HG03575 (cell line): ENCODE measurements around the gene ACTN4.

Experiments
- ATAC-seq: cut with Tn5 transposase; IDR thresholded peaks from one replicate; pipeline ENCODE4 v1.9.1; 2021; ENCODE audit not compliant: unreplicated experiment, insufficient number of reproducible peaks, low FRiP score; ENCODE audit errors: extremely low read depth

The ACTN4 gene

DNA sequence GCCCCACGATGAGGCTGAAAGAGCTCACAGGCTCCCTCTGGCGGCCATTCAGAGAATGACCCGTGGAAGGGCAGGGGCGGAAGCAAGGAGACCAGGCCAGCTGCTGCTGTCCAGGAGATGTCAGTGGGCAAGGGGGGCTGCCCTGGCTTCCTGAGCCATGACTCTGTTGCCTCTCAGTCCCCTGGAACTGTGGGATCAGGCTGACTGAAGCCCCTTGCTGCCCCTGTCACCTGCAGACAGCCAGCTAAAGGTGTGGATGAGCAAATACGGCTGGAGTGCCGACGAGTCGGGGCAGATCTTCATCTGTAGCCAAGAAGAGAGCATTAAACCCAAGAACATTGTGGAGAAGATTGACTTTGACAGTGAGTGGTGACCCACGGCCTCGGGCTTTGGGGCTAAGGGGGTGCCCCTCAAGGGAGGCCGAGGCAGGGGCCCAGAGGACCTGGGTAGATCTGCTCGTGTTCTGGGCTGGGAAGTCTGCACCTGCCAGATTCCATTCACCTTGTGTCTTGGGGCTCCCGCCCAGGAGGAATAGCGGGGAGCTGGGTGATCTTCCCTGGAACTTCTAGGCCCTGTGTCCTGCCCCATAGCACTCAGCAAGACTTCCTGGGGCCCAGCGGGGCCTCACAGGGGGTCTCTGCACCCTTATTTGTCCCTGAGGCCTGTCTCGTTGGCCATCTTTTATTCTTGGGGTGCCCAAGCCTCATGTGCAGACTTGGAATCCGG is 12.5 kb upstream of the ACTN4 start:
- no peak for ATAC-seq

DNA sequence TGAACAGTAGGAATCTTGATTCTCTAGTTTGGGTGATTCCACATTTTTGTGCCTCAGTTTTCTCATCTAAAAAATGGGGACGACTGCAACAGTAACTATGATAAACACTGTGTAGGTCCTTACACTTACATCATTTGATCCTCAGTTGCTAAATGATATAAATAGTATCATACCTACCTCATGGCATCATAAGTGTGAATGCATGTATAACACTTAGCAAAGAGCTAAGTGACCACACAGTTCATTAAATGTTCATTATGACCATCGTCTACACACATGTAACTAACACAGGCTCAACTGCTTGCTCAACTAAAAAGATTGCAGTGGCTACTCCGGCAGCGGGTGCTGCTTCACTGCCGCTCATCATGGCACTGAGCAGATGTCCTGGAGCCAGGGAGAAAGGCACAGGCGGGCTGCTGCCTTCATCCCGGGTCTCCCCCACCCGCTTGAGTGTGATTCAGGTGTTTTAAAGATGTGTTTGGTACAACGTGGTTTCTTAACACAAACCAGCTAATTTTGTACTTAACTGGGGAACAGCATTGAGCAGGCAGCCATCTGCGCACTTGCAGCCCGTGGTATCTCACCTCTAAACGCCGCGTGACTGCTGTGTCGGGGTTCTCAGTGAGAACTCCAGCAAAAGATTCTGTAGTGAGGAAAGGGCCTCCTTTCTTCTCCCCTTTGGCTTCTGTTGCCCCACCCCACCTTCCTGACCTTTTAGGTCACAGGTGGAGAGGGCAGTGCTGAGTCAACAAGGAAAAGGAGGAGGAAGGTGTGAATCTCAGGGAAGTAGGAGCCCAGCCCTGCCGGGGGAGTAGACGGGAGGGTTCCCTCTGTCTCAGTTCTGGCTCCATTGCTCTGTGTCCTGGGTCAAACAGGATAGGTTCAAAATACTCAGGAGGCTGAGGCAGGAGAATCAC is 11.7 kb upstream of the ACTN4 start:
- ATAC-seq: no peak

DNA sequence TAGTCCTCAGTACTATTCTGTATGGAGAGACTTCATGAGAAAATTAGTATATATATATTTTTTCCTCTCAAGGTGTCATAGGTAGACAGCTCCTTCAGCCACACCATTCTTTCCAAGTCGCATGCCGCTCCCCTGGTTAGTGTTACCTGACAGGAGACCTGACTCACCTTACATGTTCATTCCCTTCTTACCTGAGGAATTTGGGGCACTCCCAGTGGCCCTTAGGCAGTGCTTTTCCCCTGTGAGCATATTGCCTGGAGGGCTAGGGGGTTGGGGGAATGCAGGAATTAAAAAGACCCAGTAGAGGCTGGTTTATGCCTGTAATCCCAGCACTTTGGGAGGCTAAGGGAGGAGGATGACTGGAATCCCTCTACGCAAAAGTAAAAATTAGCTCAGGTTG is 9.0 kb upstream of the ACTN4 start:
- no peak for ATAC-seq

DNA sequence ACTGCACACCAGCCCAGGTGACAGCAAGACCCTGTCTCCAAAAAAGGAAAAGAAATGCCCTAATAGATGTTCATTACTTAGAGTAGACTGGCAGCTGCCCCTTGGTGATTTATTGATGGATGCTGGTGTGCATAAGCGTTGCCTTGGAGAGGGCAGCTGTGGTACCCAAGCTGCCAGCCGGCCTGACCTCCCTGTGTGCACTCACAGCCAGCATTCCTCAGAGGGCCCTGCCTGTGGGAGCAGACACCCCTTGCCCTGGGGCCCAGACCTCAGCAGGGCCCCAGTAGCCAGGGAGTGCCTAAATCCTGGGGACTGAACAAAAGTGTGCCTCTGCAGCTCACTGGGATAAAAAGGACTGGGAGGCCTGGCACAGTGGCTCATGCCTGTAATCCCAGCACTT is 7.8 kb upstream of the ACTN4 start:
- no peak for ATAC-seq

DNA sequence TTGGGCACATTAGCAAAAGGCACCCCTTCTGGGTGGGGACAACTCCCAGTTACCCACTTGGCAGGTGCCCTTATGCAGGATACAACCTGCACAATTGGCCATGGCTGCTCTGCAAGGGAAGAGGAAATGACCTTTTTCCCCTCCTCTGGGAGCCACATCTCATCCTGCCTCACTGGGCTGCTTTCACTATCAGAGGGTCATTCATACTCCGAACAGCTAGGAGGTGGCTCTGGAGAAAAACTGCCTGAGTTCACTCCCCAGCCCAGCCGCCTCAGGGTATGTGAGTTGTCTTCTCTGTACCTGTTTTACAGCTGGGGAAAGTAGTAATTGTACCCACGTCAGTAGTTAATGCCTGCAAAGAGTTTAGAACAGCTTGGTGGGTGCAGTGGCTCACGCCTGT is 7.1 kb upstream of the ACTN4 start:
- ATAC-seq: no peak

DNA sequence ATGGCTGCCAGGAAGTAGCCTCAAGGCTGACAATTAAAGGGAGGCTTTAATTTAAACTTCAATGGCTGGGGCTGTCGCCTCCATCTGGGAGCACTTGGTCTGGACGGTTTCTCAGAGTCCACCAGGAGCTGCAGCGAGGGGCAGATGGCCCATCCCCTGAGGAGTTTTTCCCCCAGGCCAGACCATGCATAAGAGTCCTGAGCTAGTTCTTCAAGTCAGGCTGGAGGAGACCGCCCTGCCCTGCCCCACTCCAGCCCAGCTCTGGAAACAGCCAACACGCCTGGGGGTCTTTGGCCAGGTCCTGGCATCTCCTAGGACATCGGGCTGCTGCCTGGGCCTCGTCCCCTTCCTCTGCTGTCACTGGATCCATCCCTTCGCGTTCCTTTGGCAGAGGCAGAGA is 5.3 kb upstream of the ACTN4 start:
- ATAC-seq: no peak

DNA sequence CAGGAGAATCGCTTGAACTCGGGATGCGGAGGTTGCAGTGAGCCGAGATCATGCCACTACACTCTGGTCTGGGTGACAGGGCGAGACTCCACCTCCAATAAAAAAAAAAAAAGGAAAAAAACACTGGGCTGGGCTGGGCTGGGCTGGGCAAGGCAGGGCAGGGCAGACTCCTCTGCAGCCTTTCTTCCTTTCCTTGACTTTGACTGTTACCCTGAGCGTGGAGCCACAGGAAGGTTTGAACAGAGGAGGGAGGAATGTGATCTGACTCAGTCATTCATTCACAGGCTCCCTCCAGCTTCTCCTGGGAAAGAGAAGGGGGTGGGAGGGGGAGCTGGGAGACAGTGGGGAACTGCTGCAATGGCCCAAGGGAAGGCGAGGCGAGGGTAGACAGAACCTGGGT is 2.7 kb upstream of the ACTN4 start:
- ATAC-seq: no peak

DNA sequence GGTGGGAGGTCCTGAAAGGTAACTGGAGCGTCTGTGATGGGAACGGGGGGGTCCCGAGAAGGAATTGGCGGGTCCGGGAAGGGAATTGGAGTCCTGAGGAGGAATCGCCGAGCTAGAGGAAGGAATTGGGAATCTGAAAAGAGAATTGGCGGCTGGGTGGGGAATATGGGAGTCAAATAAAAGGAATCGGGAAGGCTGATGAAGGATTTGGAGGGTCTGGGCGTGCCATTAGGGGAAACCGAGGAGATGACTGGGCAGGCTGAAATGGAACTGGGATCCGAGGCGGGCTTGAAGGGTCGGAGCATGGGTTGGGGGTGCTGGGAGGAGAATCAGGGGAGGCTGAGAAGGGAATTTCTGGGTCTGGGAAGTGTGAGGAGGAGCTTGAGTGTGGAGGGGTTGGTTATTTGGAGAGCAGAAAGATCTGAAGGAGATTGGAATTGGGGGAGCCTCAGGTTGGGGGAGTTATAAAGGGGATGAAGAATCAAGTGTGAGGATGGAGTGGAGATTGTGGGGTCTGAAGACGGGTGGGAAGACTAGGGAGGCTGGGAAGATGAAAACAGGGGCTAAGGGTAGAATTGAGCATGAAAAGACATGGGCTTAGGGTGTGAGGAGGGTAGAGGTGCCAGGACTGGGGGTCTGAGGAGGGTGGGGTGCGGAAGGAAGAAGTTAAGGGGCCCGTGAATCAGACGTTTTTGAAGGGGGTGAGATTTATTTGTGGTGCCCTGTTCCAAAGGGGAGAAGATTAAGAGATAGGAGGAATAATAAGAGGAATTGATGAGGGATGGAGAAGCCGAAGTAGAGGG is 718 bp downstream of the ACTN4 start:
- ATAC-seq: no peak

DNA sequence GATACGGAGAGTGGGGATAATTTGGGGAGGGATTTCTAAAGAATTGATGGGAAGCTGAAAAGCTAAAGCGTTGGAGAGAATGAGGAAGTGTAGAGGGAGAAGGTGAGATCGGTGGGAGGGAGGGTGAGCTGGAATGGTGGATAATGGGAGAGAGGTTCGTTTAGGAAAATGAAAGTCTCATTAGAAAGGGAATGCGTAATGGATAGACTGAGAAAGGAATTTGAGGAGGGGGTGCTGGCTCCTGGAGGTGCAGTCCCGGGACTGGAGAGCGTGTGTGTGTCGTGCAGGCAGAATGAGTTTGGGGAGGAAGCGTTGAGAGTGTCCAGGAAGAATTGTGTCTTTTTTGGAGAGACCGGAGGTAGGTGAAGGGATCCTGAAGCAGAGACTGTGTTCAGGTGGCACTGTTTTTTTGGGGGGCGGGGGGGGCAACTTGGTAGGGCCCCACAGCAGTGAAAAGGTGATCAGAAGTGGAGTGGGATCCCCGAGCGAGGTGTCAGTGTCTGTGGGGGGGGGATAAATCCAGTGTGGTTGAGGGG is 1.4 kb downstream of the ACTN4 start:
- ATAC-seq: no peak

DNA sequence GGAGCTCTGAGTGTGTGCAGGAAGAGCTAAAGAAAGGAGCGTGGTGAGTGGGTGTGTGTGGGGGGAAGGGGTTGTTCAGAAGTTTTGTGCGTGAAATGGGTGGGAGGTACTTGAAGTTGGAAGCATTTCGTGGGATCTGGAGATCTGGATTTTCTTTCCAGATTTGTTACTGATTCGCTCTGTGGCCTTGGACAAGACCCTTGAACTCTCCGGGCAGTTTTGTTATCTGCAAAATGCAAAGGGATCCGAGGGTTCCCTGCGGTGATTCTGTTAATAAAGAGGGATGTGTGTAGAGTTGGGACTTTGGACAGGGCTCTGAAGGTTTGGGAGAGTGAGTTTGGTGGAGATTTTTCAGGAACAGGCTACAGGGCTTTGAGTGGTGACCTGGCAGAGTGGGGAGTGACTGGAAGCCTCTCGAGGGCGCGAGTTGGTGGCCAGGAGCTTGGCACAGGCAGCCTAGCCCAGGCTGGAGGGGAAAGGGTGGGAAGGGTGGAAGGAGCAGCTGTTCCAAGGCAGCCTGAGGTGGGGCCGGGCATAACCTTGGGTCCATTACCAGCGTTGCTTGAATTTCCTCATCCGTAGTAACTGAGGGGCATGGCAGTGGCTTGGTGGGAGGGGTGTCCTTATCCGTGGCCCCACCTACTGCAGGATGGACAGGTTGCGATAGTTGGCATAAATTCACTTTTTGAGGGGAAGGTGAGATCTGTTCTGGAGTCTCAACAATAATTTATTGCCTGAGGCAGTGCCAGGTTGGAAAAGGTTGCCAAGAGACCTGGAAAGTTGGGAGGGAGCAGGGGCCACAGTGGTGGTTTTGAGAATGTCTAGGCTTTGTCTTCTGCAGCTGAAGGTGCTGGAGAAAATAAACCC is 2.1 kb downstream of the ACTN4 start:
- ATAC-seq: no peak

DNA sequence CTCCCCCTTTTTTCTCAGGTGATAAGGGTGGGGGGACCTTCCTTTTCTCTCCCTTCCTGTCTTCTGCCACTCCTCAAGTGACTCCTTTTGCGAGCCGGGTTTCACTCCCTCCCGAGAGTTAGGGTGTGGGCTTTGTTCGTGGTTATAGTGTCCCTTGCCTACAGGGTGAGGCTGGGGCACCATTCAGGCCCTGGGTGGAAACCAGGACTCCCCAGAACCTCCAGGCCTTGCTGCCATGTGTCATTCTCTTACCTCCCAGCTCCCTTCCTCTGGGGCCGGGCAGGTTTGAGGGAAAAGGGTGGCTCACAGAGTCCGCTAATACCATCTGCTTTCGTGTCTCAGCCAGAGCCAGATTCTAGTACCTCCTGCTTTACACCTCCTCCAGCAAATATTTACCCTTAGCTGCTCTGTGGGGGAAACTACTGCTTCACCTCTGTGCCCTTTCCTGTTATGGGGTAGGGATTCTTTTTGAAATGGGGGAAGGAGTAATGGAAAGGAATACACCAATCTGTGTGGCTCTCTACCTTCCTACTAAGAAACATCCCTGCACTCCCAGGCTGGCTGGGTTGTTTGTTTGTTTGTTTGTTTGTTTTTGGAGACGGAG is 2.8 kb downstream of the ACTN4 start:
- ATAC-seq: no peak

DNA sequence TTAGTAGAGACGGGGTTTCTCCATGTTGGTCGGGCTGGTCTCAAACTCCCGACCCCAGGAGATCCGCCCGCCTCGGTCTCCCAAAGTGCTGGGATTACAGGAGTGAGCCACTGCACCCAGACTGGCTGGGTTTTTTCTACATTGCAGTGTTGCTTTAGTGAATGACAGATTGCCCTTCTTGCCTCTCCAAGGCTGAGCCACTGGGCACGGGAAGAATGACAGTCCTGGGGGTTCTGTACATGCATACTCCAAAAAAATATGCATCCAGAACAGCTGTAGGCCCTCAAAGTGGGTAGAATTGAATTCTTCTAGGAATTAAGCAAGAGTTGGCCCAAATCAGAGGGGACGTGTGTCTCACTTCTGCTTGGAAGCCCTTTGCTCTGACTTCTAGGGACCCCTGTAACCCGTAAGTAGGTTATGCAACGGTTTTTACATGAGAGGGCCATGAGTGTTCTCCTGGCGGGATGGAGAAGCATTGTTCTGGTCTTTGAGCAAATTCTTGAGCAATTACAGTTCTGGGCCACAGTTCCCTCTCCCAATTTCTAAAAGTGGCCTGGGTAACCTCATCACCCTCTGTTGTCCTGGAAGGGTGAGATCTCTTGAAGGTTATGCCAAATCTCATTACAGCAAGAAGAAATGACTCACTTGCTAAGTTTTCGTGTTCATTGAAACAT is 3.6 kb downstream of the ACTN4 start:
- no peak for ATAC-seq

DNA sequence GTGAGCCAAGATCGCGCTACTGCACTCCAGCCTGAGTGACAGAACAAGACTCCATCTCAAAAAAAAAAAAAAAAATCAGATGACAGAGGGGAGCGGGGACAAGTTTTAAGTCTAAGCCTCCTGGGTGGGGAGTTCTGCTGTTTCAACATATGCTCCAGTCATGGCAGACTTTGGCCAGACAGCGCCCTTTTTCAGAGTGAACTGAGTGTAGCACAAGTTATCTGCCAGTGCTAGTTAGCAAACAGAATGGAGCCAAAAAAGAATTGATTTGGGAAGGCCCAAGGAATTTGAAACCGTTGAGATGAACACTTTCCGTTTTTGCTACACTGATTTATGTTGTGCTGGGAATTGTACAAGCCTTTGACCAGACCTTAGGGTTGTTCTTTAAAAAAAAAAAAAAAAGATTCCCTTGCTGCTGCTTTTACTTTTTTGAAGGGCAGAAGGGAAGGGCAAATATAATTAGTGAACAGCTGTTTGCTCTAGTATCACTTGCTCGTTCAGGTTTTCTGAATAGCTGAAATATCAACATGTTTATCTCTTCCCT is 5.7 kb downstream of the ACTN4 start:
- ATAC-seq: no peak

DNA sequence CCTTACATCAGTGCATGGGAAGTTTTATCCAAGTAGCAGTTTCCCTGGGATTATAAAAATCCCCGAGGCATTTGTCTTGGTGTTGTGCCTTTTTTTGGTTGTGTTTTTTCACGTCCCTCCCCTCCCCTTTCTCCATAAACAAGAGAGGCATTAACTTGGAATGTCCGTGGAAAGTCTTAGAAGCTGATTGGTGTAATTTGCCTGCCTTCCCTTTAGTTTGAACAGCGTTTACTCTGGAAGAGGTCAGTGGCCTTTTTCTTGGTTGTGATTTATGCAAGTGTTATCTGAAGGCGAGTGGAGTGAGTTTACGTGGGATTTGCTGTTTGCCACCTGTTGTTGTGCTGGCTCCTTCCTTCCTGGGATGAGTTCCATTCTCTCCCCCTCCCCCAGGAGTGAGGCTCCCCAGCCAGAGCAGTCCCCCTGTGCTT is 7.2 kb downstream of the ACTN4 start:
- no peak for ATAC-seq

DNA sequence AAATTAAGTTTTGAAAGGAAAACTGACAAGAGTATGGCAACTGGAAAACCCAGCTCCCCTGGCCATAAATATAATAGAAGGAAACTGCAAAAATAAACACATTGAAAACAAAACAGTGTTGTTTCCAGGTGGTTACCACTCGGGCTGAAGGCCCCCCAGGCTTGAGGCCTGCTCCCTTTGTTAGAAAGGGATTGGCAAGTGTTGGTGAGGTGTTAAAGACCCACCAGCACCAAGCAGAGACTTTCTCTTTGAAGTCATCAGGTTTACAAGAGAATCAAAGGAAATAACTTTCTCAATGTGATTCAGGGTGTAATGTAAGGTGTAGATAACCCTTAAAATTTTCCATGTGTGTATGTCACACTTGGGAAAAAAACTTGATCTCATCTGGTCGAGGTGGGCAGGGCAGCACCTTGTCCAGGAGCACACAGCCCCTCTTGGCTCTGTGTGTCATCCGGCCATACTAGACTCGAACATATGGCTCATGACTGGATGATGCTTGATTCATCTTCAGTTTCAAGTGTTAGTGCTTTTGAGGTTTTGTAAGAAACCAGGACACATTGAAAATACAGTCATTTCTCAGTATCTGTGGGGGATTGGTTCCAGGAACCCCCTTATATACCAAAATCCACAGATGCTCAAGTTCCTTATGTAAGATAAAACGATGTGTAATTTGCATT is 7.8 kb downstream of the ACTN4 start:
- ATAC-seq: no peak

DNA sequence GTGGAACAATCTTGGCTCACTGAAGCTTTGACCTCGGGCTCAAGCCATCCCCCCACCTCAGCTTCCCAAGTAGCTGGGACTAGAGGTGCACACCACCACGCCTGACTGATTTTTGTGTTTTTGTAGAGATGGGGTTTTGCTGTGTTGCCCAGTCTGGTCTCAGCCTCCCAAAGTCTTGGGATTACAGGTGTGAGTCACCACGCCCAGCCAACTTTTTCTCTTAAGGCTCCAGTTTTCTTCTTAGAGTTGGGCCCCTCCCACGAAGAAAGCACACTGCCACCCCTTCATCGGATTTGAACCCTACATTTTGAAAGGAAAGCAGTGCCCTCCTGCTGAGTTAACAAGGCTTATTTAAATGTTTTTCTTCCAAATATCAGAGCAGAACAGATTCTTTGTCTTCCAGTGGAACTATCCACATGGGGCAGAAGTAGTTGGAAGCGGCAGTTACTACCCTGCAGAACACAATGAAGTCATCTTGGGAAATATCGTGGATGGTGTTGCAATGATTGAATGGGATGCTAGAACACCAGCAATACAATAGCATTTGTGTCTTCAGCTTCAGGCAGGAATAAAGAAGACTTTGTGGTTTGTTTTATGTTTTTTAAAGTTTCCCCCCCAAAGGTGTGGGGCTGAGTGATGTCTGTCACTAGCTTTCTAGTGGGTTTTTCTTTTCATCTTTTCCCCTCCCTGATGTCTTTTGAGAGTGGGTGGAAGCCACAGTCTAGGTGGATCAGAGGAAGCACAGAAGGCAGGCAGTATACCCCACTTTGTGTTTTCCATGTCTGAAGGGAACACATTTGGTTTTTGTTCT is 8.9 kb downstream of the ACTN4 start:
- no peak for ATAC-seq
